Measurements from ENCODE around the gene RAMACL.

DNA sequence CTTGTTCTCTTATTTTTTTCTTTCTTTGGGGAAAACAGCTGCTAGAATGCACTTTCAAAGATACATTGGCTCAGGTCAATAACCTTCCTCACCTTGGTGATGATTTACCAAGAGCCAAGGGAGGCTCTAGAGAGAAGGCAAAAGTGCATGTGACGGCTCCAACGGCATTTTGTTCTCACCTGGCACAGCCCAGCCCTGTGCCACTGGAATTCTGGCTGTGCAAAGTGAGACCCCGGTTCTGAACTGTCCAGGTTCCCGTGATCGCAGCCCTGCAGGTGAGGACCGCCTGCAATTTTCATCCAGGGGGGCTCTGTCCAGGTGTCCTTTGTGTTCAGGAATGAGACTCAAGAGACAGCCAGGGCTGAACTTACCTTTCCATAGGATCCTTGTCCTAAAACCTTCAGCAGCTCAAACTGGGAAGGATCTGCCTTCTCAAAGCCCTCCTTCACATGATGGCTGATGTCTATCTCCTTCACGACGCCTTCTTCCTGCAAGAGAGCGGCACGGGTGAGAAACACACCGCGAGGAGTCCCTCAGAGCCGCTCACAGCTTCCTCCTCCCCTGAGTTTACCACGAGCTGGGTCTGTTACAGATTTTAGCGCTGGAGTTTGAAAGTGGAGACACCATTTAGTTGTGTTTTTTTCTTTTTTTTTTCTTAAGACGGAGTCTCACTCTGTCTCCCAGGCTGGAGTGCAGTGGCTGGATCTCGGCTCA, 48.0 kb downstream of the RAMACL start:
- TF ChIP-seq CTCF (IDR thresholded peaks at IDR 0.05) (no peak), POLR2A (IDR thresholded peaks at IDR 0.05) (no peak)
